Neutrophil (primary cell): ENCODE results near the gene CCDC172.

Experiments
- H3K27ac ChIP-seq: fragments of 200-600 bp; sonication (generic); 2 replicates; pipeline ENCODE4 v1.5.1; 2016; ENCODE audit warnings: mild to moderate bottlenecking, moderate library complexity
- H3K27me3 ChIP-seq: fragments of 200-600 bp; sonication (generic); 2 replicates; pipeline ENCODE4 v1.6.0; 2016; ENCODE audit warnings: mild to moderate bottlenecking
- H3K36me3 ChIP-seq: fragments of 200-600 bp; sonication (generic); 2 replicates; pipeline ENCODE4 v1.5.1; 2017
- H3K4me1 ChIP-seq, 2 experiments: fragments of 200-600 bp in 1 of 2; sonication (generic) in 1 of 2; 1 replicate in 1 of 2; 2 replicates in 1 of 2; pipeline versions ENCODE4 v1.5.1 to v1.6.1; 2013 to 2016; ENCODE audit warnings: low read depth in 1 of 2, low read length in 1 of 2, mild to moderate bottlenecking in 1 of 2, moderate library complexity in 1 of 2; ENCODE audit not compliant: control insufficient read depth in 1 of 2, insufficient read depth in 1 of 2
- H3K4me3 ChIP-seq, 2 experiments: fragments of 200-600 bp in 1 of 2; sonication (generic) in 1 of 2; 1 replicate in 1 of 2; 2 replicates in 1 of 2; pipeline ENCODE4 v1.5.1; 2013 to 2016; ENCODE audit warnings: low read depth in 1 of 2, low read length in 1 of 2, mild to moderate bottlenecking in 1 of 2, moderate library complexity in 1 of 2
- H3K9me3 ChIP-seq: fragments of 200-600 bp; sonication (generic); 2 replicates; pipeline ENCODE4 v1.5.1; 2016
- TF ChIP-seq, protein P1 (sequence below): fragments of 200-600 bp; sonication (generic); IDR thresholded peaks from 2 replicates; pipeline ENCODE4 v1.5.1; 2016; ENCODE audit warnings: antibody characterized with exemption

The CCDC172 gene

DNA sequence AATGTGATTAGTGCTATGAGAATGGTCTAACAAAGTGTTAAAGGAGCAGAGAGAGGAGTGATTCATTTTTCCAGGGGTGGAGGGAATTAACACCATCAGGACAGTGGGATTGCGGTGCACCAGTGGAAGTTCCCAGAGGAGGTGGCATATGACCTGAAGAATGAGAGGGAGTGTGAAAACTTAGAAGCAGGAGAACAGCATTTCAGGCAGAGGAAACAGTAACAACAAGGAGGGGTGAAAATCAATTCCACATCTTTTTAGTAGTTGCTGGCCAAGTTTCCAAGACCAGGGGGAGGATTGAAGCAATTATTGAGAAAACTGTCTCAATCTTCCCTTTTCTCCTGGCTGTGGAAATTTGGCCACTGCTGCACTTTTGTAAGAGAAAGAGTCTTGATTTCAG lies 23.7 kb upstream of the CCDC172 start:
- Histone ChIP-seq H3K4me3 (no peak overlapping the region), H3K27me3 (no peaks in the 10 kb centered on the region), H3K27ac (no peak overlapping the region), H3K36me3 (no peaks in the 10 kb centered on the region), H3K4me1 (no peaks in the 10 kb centered on the region), H3K9me3 (no peaks in the 10 kb centered on the region)
- TF ChIP-seq, protein P1, sequence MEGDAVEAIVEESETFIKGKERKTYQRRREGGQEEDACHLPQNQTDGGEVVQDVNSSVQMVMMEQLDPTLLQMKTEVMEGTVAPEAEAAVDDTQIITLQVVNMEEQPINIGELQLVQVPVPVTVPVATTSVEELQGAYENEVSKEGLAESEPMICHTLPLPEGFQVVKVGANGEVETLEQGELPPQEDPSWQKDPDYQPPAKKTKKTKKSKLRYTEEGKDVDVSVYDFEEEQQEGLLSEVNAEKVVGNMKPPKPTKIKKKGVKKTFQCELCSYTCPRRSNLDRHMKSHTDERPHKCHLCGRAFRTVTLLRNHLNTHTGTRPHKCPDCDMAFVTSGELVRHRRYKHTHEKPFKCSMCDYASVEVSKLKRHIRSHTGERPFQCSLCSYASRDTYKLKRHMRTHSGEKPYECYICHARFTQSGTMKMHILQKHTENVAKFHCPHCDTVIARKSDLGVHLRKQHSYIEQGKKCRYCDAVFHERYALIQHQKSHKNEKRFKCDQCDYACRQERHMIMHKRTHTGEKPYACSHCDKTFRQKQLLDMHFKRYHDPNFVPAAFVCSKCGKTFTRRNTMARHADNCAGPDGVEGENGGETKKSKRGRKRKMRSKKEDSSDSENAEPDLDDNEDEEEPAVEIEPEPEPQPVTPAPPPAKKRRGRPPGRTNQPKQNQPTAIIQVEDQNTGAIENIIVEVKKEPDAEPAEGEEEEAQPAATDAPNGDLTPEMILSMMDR: no peak

DNA sequence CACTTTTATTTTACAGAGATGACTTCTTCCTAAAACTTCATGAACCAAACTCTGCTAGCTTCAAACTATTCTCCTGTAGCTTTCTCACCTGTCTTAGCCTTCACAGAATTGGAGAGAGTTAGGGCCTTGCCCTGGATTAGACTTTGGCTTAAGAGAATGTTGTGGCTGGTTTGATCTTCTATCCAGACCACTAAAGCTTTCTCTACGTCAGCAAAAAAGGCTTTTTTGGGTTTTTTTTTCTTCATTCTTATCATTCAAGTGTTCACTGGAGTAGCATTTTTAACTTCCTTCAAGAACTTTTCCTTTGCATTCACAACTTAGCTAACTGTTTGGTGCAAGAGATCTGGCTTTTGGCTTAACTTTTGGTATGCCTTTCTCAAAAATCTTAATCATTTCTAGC lies 19.3 kb upstream of the CCDC172 start:
- H3K27me3 ChIP-seq: no peaks in the 10 kb centered on the region
- H3K9me3 ChIP-seq: no peaks in the 10 kb centered on the region
- TF ChIP-seq, protein P1: no peak
- no peak overlapping the region for H3K27ac ChIP-seq
- H3K4me1 ChIP-seq: no peaks in the 10 kb centered on the region
- no peak overlapping the region for H3K4me3 ChIP-seq
- H3K36me3 ChIP-seq: no peaks in the 10 kb centered on the region

DNA sequence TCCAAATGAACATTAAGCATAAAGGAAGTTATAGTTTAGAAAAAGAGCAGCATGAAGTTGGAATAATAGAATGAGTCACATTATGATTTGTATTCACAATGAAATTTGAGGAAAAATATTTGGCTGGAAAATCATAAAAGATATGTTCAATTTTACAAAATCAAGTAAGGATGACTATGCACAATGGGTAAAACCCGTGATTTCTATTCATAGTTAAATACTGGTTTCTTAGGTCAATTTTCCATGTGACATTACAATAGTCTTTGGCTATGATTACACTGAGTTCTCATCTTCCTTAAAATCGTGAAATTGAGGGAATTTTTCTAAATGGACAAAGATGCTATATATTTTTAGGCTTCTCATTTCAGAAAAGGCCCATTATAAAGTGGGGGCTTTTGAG lies 17.4 kb upstream of the CCDC172 start:
- Histone ChIP-seq H3K36me3 (no peaks in the 10 kb centered on the region), H3K4me1 (no peaks in the 10 kb centered on the region), H3K27me3 (no peaks in the 10 kb centered on the region), H3K27ac (no peak overlapping the region), H3K9me3 (no peaks in the 10 kb centered on the region), H3K4me3 (no peak overlapping the region)
- TF ChIP-seq, protein P1: no peak

DNA sequence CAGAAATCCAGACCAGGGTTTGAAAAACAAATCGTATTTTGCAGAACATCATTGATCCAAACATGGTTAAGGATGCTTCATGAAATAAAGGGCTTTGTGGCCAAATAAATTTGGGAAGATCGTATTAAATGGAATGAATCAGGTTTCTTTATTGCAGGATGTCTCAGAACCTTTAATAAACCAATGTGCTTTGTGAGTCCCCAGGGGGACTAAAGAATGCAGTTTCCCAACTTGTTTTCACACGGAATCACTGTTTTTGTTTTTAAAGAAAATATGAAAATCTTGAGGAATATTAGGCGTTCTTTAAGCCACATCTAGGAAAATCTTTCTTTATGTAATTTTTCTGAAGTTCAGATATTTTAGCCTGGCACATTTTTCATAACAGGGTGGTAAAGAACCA lies 16.8 kb upstream of the CCDC172 start:
- H3K36me3 ChIP-seq: no peaks in the 10 kb centered on the region
- TF ChIP-seq, protein P1: no peak
- H3K4me3 ChIP-seq: no peak overlapping the region
- H3K27me3 ChIP-seq: no peaks in the 10 kb centered on the region
- no peaks in the 10 kb centered on the region for H3K9me3 ChIP-seq
- H3K4me1 ChIP-seq: no peaks in the 10 kb centered on the region
- no peak overlapping the region for H3K27ac ChIP-seq

DNA sequence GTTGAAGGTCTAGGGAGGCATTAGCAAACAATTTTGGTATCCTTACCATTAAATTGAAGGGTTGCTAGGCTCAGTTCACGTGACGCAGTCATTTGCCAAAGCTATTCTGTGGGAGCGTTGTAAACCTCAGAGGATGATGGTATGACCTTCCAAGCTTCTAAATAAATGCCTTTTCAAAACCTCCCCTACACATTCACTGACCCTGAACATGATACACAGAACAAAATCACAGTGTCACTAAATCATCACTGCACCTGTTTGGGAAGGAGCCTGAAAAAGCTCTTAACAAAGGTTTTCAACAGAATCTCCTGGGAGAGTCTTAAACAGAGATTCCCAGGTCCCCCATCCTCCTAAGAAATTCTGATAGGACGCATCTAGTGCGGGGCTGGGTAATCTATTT lies 13.2 kb upstream of the CCDC172 start:
- H3K9me3 ChIP-seq: no peaks in the 10 kb centered on the region
- TF ChIP-seq, protein P1: no peak
- no peak overlapping the region for H3K27ac ChIP-seq
- H3K36me3 ChIP-seq: no peaks in the 10 kb centered on the region
- no peaks in the 10 kb centered on the region for H3K4me1 ChIP-seq
- H3K27me3 ChIP-seq: no peaks in the 10 kb centered on the region
- no peak overlapping the region for H3K4me3 ChIP-seq
